Neural cell (in vitro differentiated cells): Measurements from ENCODE around the gene ZNF57. TPM values are rescaled to one million over a fixed set of nuclear protein-coding genes. Genes with fewer than 3 reads are reported as not detected.

Experiments
- H2AFZ ChIP-seq: fragments of 200-600, 300-800 bp; sonication (generic), shearing (Covaris generic); 2 replicates; pipeline ENCODE4 v1.6.0; 2014; ENCODE audit warnings: low read depth, mild to moderate bottlenecking, antibody characterized with exemption, low read length, moderate library complexity
- H3F3A ChIP-seq: fragments of 200-600 bp; shearing (Covaris generic); 2 replicates; pipeline ENCODE4 v1.6.1; 2016; ENCODE audit warnings: mild to moderate bottlenecking, moderate library complexity, mixed read lengths, antibody characterized with exemption, low read length; ENCODE audit not compliant: insufficient read depth, poor library complexity, severe bottlenecking
- H3K27ac ChIP-seq: fragments of 200-600, 300-800 bp; sonication (generic), shearing (Covaris generic); 2 replicates; pipeline ENCODE4 v1.5.1; 2014; ENCODE audit warnings: mild to moderate bottlenecking, low read length, moderate library complexity
- H3K27me3 ChIP-seq: fragments of 300-800, 200-600 bp; sonication (generic), shearing (Covaris generic); 2 replicates; pipeline ENCODE4 v1.6.0; 2014; ENCODE audit warnings: mild to moderate bottlenecking, low read depth, low read length, moderate library complexity; ENCODE audit not compliant: insufficient read depth
- H3K36me3 ChIP-seq: fragments of 300-800, 200-600 bp; sonication (generic), shearing (Covaris generic); 2 replicates; pipeline ENCODE4 v1.5.1; 2014; ENCODE audit warnings: mild to moderate bottlenecking, antibody characterized with exemption, low read length, moderate library complexity; ENCODE audit not compliant: insufficient read depth
- H3K4me2 ChIP-seq: fragments of 300-800, 200-600 bp; sonication (generic), shearing (Covaris generic); 2 replicates; pipeline ENCODE4 v1.6.0; 2014; ENCODE audit warnings: mild to moderate bottlenecking, low read length
- H3K4me3 ChIP-seq: fragments of 300-800, 200-600 bp; sonication (generic), shearing (Covaris generic); 2 replicates; pipeline ENCODE4 v1.5.1; 2014; ENCODE audit warnings: mild to moderate bottlenecking, low read length, moderate library complexity
- H3K79me2 ChIP-seq: fragments of 200-600 bp; shearing (Covaris generic); replicated peaks from 2 replicates; pipeline ENCODE4 v1.6.0; 2014; ENCODE audit warnings: mild to moderate bottlenecking, low read length, moderate library complexity; ENCODE audit not compliant: insufficient read depth
- H3K9ac ChIP-seq: fragments of 300-800, 200-600 bp; sonication (generic), shearing (Covaris generic); 2 replicates; pipeline ENCODE4 v1.6.1; 2016; ENCODE audit warnings: mild to moderate bottlenecking, low read length, mixed read lengths
- H3K9me2 ChIP-seq: fragments of 200-600 bp; shearing (Covaris generic); 2 replicates; pipeline ENCODE4 v1.6.1; 2016; ENCODE audit warnings: mild to moderate bottlenecking, low read length, mixed read lengths; ENCODE audit not compliant: insufficient read depth
- H3K9me3 ChIP-seq: fragments of 200-600, 300-800 bp; sonication (generic), shearing (Covaris generic); 2 replicates; pipeline ENCODE4 v1.6.1; 2016; ENCODE audit warnings: mild to moderate bottlenecking, mixed run types, low read length, moderate library complexity, mixed read lengths
- H4K20me1 ChIP-seq: fragments of 200-600 bp; shearing (Covaris generic); 2 replicates; pipeline ENCODE4 v1.6.1; 2016; ENCODE audit warnings: mild to moderate bottlenecking, mixed run types; ENCODE audit not compliant: insufficient read depth
- EP300 ChIP-seq: fragments of 450-650 bp; conservative IDR thresholded peaks from 2 replicates; pipeline ENCODE4 v1.6.1; 2014; ENCODE audit warnings: antibody characterized with exemption, mild to moderate bottlenecking, moderate library complexity; ENCODE audit not compliant: poor library complexity, severe bottlenecking
- EZH2 ChIP-seq: fragments of 200-600, 300-800 bp; shearing (Covaris generic), sonication (generic); IDR thresholded peaks from 2 replicates; pipeline ENCODE4 v1.6.1; 2014; ENCODE audit warnings: antibody characterized with exemption, low read length, borderline replicate concordance, mild to moderate bottlenecking; ENCODE audit not compliant: insufficient read depth, poor library complexity, severe bottlenecking
- MXI1 ChIP-seq: fragments of 450-650 bp; conservative IDR thresholded peaks from 2 replicates; pipeline ENCODE4 v1.6.1; 2014; ENCODE audit warnings: antibody characterized with exemption, mild to moderate bottlenecking; ENCODE audit not compliant: poor library complexity, severe bottlenecking
- POLR2AphosphoS5 ChIP-seq: IDR thresholded peaks from 2 replicates; pipeline ENCODE4 v1.6.1; 2012
- RAD21 ChIP-seq: fragments of 450-650 bp; conservative IDR thresholded peaks from 2 replicates; pipeline ENCODE4 v1.6.1; 2014; ENCODE audit warnings: antibody characterized with exemption, mild to moderate bottlenecking, moderate library complexity
- SMC3 ChIP-seq: fragments of 450-650 bp; conservative IDR thresholded peaks from 2 replicates; pipeline ENCODE4 v1.6.1; 2014; ENCODE audit warnings: antibody characterized with exemption, mild to moderate bottlenecking, moderate library complexity; ENCODE audit not compliant: poor library complexity
- TAF1 ChIP-seq: IDR thresholded peaks from 2 replicates; pipeline ENCODE4 v1.6.1; 2012; ENCODE audit warnings: low read depth
- polyA plus RNA-seq: library from polyadenylated mRNA; depleted of rRNA; stranded (reverse); fragments of >200 nt; gene quantifications from 2 replicates; pipeline ENCODE4 v1.2.3, GENCODE V29; 2014
- TF ChIP-seq, protein P1 (sequence below): fragments of 450-650 bp; IDR thresholded peaks from 2 replicates; pipeline ENCODE4 v1.5.1; 2014; ENCODE audit warnings: antibody characterized with exemption, mild to moderate bottlenecking, moderate library complexity; ENCODE audit not compliant: poor library complexity, severe bottlenecking
- TF ChIP-seq, protein P2 (sequence below): IDR thresholded peaks from 2 replicates; pipeline ENCODE4 v1.6.1; 2012; ENCODE audit warnings: borderline replicate concordance

Gene ZNF57
- polyA plus RNA-seq, 1 donor from 2014 or later, result 3.0 TPM

DNA sequence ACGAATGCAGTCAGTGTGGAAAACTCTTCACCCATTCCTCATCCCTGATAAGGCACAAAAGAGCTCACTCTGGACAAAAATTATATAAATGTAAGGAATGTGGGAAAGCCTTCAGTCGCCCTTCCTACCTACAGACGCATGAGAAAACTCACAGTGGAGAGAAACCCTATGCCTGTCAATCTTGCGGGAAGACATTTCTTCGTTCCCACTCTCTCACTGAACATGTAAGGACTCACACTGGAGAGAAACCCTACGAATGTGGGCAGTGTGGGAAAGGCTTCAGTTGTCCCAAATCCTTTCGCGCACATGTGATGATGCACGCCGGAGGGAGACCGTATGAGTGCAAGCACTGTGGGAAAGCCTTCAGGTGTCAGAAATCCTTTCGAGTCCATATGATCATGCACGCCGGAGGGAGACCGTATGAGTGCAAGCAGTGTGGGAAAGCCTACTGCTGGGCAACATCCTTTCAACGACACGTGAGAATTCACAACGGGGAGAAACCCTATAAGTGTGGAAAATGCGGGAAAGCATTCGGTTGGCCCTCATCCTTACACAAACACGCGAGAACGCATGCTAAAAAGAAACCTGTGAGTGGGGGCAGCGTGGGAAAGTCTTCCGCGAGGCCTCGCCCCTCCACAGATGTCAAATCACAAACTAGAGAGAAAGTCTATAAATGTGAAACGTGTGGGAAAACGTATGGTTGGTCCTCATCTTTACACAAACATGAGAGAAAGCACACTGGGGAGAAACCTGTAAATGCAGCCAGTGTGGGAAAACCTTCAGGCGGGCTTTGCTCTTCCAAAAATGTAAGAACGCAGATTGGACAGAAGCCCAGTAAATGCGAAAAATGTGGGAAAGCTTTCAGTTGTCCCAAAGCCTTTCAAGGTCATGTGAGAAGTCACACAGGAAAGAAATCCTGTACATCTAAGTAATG is 23.1 kb upstream of the ZNF57 start:
- Histone ChIP-seq H3K9me3 (peaks cover 10% of the 10 kb centered on the region), H3K36me3 (no peaks in the 10 kb centered on the region), H2AFZ (no peak overlapping the region), H3F3A (no peaks in the 10 kb centered on the region), H3K27me3 (no peaks in the 10 kb centered on the region), H3K27ac (no peak overlapping the region), H3K9ac (no peak overlapping the region), H3K4me2 (no peak overlapping the region), H3K9me2 (no peaks in the 10 kb centered on the region), H3K4me3 (no peak overlapping the region), H3K79me2 (no peaks in the 10 kb centered on the region), H4K20me1 (no peaks in the 10 kb centered on the region)
- TF ChIP-seq, protein P1, sequence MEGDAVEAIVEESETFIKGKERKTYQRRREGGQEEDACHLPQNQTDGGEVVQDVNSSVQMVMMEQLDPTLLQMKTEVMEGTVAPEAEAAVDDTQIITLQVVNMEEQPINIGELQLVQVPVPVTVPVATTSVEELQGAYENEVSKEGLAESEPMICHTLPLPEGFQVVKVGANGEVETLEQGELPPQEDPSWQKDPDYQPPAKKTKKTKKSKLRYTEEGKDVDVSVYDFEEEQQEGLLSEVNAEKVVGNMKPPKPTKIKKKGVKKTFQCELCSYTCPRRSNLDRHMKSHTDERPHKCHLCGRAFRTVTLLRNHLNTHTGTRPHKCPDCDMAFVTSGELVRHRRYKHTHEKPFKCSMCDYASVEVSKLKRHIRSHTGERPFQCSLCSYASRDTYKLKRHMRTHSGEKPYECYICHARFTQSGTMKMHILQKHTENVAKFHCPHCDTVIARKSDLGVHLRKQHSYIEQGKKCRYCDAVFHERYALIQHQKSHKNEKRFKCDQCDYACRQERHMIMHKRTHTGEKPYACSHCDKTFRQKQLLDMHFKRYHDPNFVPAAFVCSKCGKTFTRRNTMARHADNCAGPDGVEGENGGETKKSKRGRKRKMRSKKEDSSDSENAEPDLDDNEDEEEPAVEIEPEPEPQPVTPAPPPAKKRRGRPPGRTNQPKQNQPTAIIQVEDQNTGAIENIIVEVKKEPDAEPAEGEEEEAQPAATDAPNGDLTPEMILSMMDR, result no peak
- no peak for TF ChIP-seq MXI1
- no peak for TF ChIP-seq EZH2
- TF ChIP-seq, protein P2, sequence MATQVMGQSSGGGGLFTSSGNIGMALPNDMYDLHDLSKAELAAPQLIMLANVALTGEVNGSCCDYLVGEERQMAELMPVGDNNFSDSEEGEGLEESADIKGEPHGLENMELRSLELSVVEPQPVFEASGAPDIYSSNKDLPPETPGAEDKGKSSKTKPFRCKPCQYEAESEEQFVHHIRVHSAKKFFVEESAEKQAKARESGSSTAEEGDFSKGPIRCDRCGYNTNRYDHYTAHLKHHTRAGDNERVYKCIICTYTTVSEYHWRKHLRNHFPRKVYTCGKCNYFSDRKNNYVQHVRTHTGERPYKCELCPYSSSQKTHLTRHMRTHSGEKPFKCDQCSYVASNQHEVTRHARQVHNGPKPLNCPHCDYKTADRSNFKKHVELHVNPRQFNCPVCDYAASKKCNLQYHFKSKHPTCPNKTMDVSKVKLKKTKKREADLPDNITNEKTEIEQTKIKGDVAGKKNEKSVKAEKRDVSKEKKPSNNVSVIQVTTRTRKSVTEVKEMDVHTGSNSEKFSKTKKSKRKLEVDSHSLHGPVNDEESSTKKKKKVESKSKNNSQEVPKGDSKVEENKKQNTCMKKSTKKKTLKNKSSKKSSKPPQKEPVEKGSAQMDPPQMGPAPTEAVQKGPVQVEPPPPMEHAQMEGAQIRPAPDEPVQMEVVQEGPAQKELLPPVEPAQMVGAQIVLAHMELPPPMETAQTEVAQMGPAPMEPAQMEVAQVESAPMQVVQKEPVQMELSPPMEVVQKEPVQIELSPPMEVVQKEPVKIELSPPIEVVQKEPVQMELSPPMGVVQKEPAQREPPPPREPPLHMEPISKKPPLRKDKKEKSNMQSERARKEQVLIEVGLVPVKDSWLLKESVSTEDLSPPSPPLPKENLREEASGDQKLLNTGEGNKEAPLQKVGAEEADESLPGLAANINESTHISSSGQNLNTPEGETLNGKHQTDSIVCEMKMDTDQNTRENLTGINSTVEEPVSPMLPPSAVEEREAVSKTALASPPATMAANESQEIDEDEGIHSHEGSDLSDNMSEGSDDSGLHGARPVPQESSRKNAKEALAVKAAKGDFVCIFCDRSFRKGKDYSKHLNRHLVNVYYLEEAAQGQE, result no peak
- no peak for TF ChIP-seq EP300
- TF ChIP-seq POLR2AphosphoS5, result no peak
- no peak for TF ChIP-seq RAD21
- no peak for TF ChIP-seq TAF1
- no peak for TF ChIP-seq SMC3

DNA sequence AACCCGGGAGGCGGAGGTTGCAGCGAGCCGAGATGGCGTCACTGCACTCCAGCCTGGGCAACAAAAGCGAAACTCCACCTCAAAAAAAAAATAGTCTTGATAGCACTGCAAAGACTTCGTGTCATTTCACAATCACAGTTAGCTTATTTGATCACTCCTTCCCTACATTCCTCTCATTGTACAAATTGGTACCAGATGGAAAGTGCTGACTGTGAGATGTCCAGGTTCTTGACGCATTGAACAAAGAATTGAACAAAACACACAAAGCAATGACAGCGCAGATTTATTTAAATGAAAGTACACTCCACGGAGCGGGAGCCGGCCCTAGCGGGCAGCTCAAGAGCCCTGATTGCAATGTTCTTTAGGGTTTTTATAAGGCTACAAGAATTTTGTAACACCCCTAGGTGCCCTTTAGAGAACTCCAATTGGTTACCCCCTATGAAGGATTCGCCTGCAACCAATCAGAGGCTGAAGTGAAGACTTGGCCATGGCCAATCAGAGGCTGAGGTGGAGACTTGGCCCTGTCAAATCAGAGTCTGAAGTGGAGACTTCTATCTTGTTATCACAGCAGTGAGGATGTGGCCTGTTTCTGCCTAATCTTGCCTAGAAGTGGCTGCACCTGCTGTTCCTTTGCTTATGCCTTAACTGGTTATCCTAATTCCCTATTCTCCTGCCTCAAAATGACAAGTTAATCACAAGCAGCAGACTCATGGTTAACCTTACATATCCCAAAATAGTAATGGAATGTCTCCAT is 16.9 kb upstream of the ZNF57 start:
- H3K9ac ChIP-seq, result no peak overlapping the region
- no peak overlapping the region for H3K4me2 ChIP-seq
- no peak overlapping the region for H3K4me3 ChIP-seq
- no peaks in the 10 kb centered on the region for H3K27me3 ChIP-seq
- H3K9me3 ChIP-seq, result peaks cover 2% of the 10 kb centered on the region
- no peaks in the 10 kb centered on the region for H3K36me3 ChIP-seq
- no peak for TF ChIP-seq RAD21
- TF ChIP-seq, protein P2, result no peak
- TF ChIP-seq EZH2, result no peak
- TF ChIP-seq, protein P1, result no peak
- no peak for TF ChIP-seq TAF1
- no peak for TF ChIP-seq POLR2AphosphoS5
- no peak for TF ChIP-seq SMC3
- no peak for TF ChIP-seq MXI1
- TF ChIP-seq EP300, result no peak
- H3K27ac ChIP-seq, result no peak overlapping the region
- no peak overlapping the region for H2AFZ ChIP-seq
- no peaks in the 10 kb centered on the region for H3F3A ChIP-seq
- H3K9me2 ChIP-seq, result no peaks in the 10 kb centered on the region
- no peaks in the 10 kb centered on the region for H4K20me1 ChIP-seq
- no peaks in the 10 kb centered on the region for H3K79me2 ChIP-seq
